HEK293T (cell line): ENCODE measurements around the gene STK38L.

Experiments
- ELF4 ChIP-seq: fragments of 450-650 bp; IDR thresholded peaks from 2 replicates; pipeline ENCODE4 v1.6.1; 2017; ENCODE audit warnings: antibody characterized with exemption
- SP1 ChIP-seq: fragments of 450-650 bp; IDR thresholded peaks from 2 replicates; pipeline ENCODE4 v1.6.1; 2017

- TF ChIP-seq ELF4 = no peak
- TF ChIP-seq SP1 = no peak
These were observed 17.8 kb downstream of the STK38L start for GRCh38 chr12:27261866-27262265.
